ENCODE data around the gene GLIS1. TPM values are rescaled to one million over a fixed set of nuclear protein-coding genes. Genes with fewer than 3 reads are reported as not detected.

GLIS1 gene
- total and polyA plus RNA-seq, 10 of the 15 experiments (the other 5 are each of a cell fraction or from before 2014, with no cell fraction given), result not detected

DNA sequence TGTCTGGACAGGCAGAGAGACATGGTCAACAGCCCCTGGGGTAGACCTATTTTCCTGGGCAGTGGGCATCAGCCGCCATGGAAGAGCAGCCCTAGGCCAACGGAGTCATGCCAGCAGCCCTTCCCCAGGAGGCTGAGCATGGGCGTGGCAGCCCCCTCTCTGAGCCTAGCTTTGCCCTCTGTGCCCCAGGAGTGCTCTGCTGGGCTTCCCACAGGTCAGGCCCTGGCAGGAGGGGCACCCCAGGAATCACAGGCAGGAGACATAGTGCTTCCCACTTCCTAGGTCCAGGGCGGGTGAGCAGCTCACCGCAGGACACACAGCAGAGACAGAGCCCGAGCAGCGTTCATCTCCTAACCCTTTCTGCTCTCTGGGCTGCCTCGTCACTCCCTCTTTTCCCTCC lies 132.8 kb downstream of the GLIS1 start (continued):
- TF ChIP-seq NRF1 (conservative IDR thresholded peaks at IDR 0.05; ENCODE audit: low read depth, low read length), result no peak
- no peak for TF ChIP-seq SMAD1 (IDR thresholded peaks at IDR 0.05; ENCODE audit: low read depth, partially characterized antibody)
- no peak for TF ChIP-seq RFX5 (IDR thresholded peaks at IDR 0.05; ENCODE audit: low read depth, low read length)
- TF ChIP-seq IRF5 (IDR thresholded peaks at IDR 0.05; ENCODE audit: borderline replicate concordance), result no peak
- no peak for TF ChIP-seq ZNF687 (IDR thresholded peaks at IDR 0.05)

- in situ Hi-C loops (cut with MboI) (no loop called here), intact Hi-C loops (cut with micrococcal nuclease; ENCODE audit: unreplicated experiment) (no loop called here)
- Histone ChIP-seq H3K36me3 (ENCODE audit: control insufficient read depth in 2 of 2, insufficient read depth in 2 of 2, low read length in 1 of 2) (no peaks in the 10 kb centered on the region), H4K20me1 (ENCODE audit: control insufficient read depth, insufficient read depth) (no peaks in the 10 kb centered on the region), H3K4me2 (ENCODE audit: control insufficient read depth, insufficient read depth) (no peak overlapping the region), H3K4me3 (no peak overlapping the region), H3K9ac (ENCODE audit: control insufficient read depth, insufficient read depth, low read length) (no peak overlapping the region), H3K79me2 (ENCODE audit: control insufficient read depth, insufficient read depth, low read length) (no peaks in the 10 kb centered on the region), H3K4me1 (ENCODE audit: control insufficient read depth, insufficient read depth, low read length) (no peaks in the 10 kb centered on the region), H2AFZ (ENCODE audit: control insufficient read depth, low read depth, low read length) (no peak overlapping the region), H3K27ac (ENCODE audit: control insufficient read depth, insufficient read depth) (no peak overlapping the region), H3K27me3 (replicated peaks in 1 of 2; ENCODE audit: control insufficient read depth in 2 of 2, insufficient read depth in 2 of 2, low read length in 1 of 2) (no peaks in the 10 kb centered on the region; a peak in 2 of 4 replicates), H3K9me3 (replicated peaks; ENCODE audit: control insufficient read depth, insufficient read depth, low read length) (no peaks in the 10 kb centered on the region)
- WGBS (ENCODE audit: insufficient coverage, insufficient replicate concordance, low lambda C conversion rate, missing lambda C conversion rate), result 27% methylated on average over 8 of the region's 8 CpGs
- ChIA-PET POLR2A (no interaction called here), CTCF (no interaction called here), RAD21 (ENCODE audit: unreplicated experiment) (no interaction called here), SMC1A (ENCODE audit: uncharacterized antibody, unreplicated experiment) (no interaction called here)
- ATAC-seq, result no peak
- no TSS peak for BruUV-seq (replicated peaks)
- no peak for FAIRE-seq
- DNase-seq (ENCODE audit: low read depth, low spot score), result no peak
- TF ChIP-seq SMARCA5 (IDR thresholded peaks at IDR 0.05) (no peak), POLR2A (IDR thresholded peaks at IDR 0.05; ENCODE audit: low read depth, low read length) (no peak), ZSCAN29 (IDR thresholded peaks at IDR 0.05) (no peak), LARP7 (IDR thresholded peaks at IDR 0.05) (no peak), EP300 (IDR thresholded peaks at IDR 0.05; ENCODE audit: borderline replicate concordance in 1 of 2, control insufficient read depth in 1 of 2, low read depth in 2 of 2, low read length in 2 of 2) (no peak)
- TF ChIP-seq, protein P1, sequence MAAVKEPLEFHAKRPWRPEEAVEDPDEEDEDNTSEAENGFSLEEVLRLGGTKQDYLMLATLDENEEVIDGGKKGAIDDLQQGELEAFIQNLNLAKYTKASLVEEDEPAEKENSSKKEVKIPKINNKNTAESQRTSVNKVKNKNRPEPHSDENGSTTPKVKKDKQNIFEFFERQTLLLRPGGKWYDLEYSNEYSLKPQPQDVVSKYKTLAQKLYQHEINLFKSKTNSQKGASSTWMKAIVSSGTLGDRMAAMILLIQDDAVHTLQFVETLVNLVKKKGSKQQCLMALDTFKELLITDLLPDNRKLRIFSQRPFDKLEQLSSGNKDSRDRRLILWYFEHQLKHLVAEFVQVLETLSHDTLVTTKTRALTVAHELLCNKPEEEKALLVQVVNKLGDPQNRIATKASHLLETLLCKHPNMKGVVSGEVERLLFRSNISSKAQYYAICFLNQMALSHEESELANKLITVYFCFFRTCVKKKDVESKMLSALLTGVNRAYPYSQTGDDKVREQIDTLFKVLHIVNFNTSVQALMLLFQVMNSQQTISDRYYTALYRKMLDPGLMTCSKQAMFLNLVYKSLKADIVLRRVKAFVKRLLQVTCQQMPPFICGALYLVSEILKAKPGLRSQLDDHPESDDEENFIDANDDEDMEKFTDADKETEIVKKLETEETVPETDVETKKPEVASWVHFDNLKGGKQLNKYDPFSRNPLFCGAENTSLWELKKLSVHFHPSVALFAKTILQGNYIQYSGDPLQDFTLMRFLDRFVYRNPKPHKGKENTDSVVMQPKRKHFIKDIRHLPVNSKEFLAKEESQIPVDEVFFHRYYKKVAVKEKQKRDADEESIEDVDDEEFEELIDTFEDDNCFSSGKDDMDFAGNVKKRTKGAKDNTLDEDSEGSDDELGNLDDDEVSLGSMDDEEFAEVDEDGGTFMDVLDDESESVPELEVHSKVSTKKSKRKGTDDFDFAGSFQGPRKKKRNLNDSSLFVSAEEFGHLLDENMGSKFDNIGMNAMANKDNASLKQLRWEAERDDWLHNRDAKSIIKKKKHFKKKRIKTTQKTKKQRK (IDR thresholded peaks at IDR 0.05; ENCODE audit: low read depth, low read length), result no peak
- TF ChIP-seq, protein P2, sequence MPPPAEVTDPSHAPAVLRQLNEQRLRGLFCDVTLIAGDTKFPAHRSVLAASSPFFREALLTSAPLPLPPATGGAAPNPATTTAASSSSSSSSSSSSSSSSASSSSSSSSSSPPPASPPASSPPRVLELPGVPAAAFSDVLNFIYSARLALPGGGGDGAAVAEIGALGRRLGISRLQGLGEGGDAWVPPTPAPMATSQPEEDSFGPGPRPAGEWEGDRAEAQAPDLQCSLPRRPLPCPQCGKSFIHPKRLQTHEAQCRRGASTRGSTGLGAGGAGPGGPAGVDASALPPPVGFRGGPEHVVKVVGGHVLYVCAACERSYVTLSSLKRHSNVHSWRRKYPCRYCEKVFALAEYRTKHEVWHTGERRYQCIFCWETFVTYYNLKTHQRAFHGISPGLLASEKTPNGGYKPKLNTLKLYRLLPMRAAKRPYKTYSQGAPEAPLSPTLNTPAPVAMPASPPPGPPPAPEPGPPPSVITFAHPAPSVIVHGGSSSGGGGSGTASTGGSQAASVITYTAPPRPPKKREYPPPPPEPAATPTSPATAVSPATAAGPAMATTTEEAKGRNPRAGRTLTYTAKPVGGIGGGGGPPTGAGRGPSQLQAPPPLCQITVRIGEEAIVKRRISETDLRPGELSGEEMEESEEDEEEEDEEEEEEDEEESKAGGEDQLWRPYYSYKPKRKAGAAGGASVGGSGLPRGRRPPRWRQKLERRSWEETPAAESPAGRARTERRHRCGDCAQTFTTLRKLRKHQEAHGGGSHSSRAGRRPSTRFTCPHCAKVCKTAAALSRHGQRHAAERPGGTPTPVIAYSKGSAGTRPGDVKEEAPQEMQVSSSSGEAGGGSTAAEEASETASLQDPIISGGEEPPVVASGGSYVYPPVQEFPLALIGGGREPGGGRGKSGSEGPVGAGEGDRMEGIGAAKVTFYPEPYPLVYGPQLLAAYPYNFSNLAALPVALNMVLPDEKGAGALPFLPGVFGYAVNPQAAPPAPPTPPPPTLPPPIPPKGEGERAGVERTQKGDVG (CRISPR knock-in tag; IDR thresholded peaks at IDR 0.05), result no peak
These were observed 133.8 kb downstream of the GLIS1 start for GRCh38 chr1:53605181-53605580.

Data from GM12878 (cell line).